IMR-90 (cell line): ENCODE measurements around the gene NF1.

Source experiments
- BHLHE40 ChIP-seq: fragments of 150-350 bp; IDR thresholded peaks from 2 replicates; pipeline ENCODE4 v1.6.1; 2016; ENCODE audit warnings: mild to moderate bottlenecking, low read depth, low read length
- CEBPB ChIP-seq: IDR thresholded peaks from 2 replicates; pipeline ENCODE4 v1.6.1; 2012; ENCODE audit warnings: low read depth, low read length, improper control_type of control experiment
- CTCF ChIP-seq: conservative IDR thresholded peaks from 2 replicates; pipeline ENCODE4 v1.5.1; 2012; ENCODE audit warnings: mild to moderate bottlenecking, low read depth, low read length, improper control_type of control experiment
- ELK1 ChIP-seq: fragments of 150-350 bp; IDR thresholded peaks from 2 replicates; pipeline ENCODE4 v1.6.1; 2016; ENCODE audit warnings: low read depth, mild to moderate bottlenecking, low read length, moderate library complexity, borderline replicate concordance
- MAFK ChIP-seq: IDR thresholded peaks from 2 replicates; pipeline ENCODE4 v1.6.1; 2012; ENCODE audit warnings: low read depth, low read length, improper control_type of control experiment
- MXI1 ChIP-seq: IDR thresholded peaks from 2 replicates; pipeline ENCODE4 v1.6.1; 2012; ENCODE audit warnings: low read depth, mild to moderate bottlenecking, low read length, moderate library complexity, borderline replicate concordance
- NFE2L2 ChIP-seq: fragments of 150-350 bp; IDR thresholded peaks from 2 replicates; pipeline ENCODE4 v1.6.1; 2016; ENCODE audit warnings: low read depth, mild to moderate bottlenecking, low read length
- POLR2A ChIP-seq: IDR thresholded peaks from 2 replicates; pipeline ENCODE4 v1.6.1; 2012; ENCODE audit warnings: mild to moderate bottlenecking, low read depth, low read length
- RAD21 ChIP-seq: IDR thresholded peaks from 2 replicates; pipeline ENCODE4 v1.6.1; 2012; ENCODE audit warnings: low read length, improper control_type of control experiment
- RCOR1 ChIP-seq: IDR thresholded peaks from 2 replicates; pipeline ENCODE4 v1.6.1; 2012; ENCODE audit warnings: mild to moderate bottlenecking, low read length, improper control_type of control experiment; ENCODE audit not compliant: insufficient replicate concordance
- RFX5 ChIP-seq: IDR thresholded peaks from 2 replicates; pipeline ENCODE4 v1.8.0; 2012; ENCODE audit warnings: low read depth, mild to moderate bottlenecking, low read length, moderate library complexity
- SMC3 ChIP-seq: fragments of 150-350 bp; IDR thresholded peaks from 2 replicates; pipeline ENCODE4 v1.6.1; 2016; ENCODE audit warnings: low read depth, mild to moderate bottlenecking, antibody characterized with exemption, low read length, moderate library complexity
- USF2 ChIP-seq: fragments of 150-350 bp; IDR thresholded peaks from 2 replicates; pipeline ENCODE4 v1.6.1; 2017; ENCODE audit warnings: mild to moderate bottlenecking, antibody characterized with exemption, low read length, low read depth

GRCh38 chr17:31327534-31328159 is 232.9 kb downstream of the NF1 start:
- TF ChIP-seq CTCF (no peak), POLR2A (no peak), ELK1 (no peak), MAFK (peak; percentile 42; the same call in 1 of the 2 replicates), SMC3 (no peak), USF2 (no peak), RFX5 (no peak), BHLHE40 (0 out of 2 replicates have a peak, but pooled peaks have one; percentile 16), NFE2L2 (no peak), MXI1 (no peak), CEBPB (peak; percentile 35), RAD21 (no peak), RCOR1 (no peak)
